DOHH2 (cell line): Measurements from ENCODE around the gene HPSE.

Experiments used
- H3F3A ChIP-seq: fragments of 200-600 bp; sonication (generic), shearing (Covaris generic); 2 replicates; pipeline ENCODE4 v1.6.0; 2016; ENCODE audit warnings: antibody characterized with exemption, mild to moderate bottlenecking; ENCODE audit not compliant: control insufficient read depth, insufficient read depth
- H3K27ac ChIP-seq: fragments of 200-600 bp; sonication (generic); 2 replicates; pipeline ENCODE4 v1.5.1; 2014; ENCODE audit warnings: low read depth, mild to moderate bottlenecking, low read length, moderate library complexity
- H3K27me3 ChIP-seq: fragments of 200-600 bp; sonication (generic); 2 replicates; pipeline ENCODE4 v1.6.1; 2014; ENCODE audit warnings: mild to moderate bottlenecking, low read length, mixed read lengths; ENCODE audit not compliant: control insufficient read depth
- H3K36me3 ChIP-seq: fragments of 200-600 bp; sonication (generic); 2 replicates; pipeline ENCODE4 v1.6.1; 2014; ENCODE audit warnings: mild to moderate bottlenecking, low read length, moderate library complexity, mixed read lengths; ENCODE audit not compliant: control insufficient read depth
- H3K4me1 ChIP-seq: fragments of 200-600 bp; sonication (generic); 2 replicates; pipeline ENCODE4 v1.6.1; 2014; ENCODE audit warnings: mild to moderate bottlenecking, low read length, mixed read lengths; ENCODE audit not compliant: control insufficient read depth
- H3K4me2 ChIP-seq: fragments of 200-600 bp; sonication (generic); 2 replicates; pipeline ENCODE4 v1.6.0; 2014; ENCODE audit warnings: mild to moderate bottlenecking, low read length, moderate library complexity
- H3K4me3 ChIP-seq: fragments of 200-600 bp; sonication (generic); 2 replicates; pipeline ENCODE4 v1.5.1; 2014; ENCODE audit warnings: mild to moderate bottlenecking, low read length, mixed read lengths
- H3K79me2 ChIP-seq: fragments of 200-600 bp; sonication (generic); 2 replicates; pipeline ENCODE4 v1.6.1; 2014; ENCODE audit warnings: mild to moderate bottlenecking, low read length, mixed read lengths; ENCODE audit not compliant: control insufficient read depth
- H3K9me2 ChIP-seq: fragments of 200-600 bp; sonication (generic); replicated peaks from 2 replicates; pipeline ENCODE4 v1.6.1; 2014; ENCODE audit warnings: mild to moderate bottlenecking, low read length, mixed read lengths; ENCODE audit not compliant: control insufficient read depth
- H3K9me3 ChIP-seq: fragments of 200-600 bp; sonication (generic); 2 replicates; pipeline ENCODE4 v1.6.1; 2014; ENCODE audit warnings: antibody characterized with exemption, low read length, mixed read lengths; ENCODE audit not compliant: control insufficient read depth, insufficient read depth
- H4K20me1 ChIP-seq: fragments of 200-600 bp; sonication (generic); 2 replicates; pipeline ENCODE4 v1.6.0; 2014; ENCODE audit warnings: low read depth, mild to moderate bottlenecking, antibody characterized with exemption, low read length, moderate library complexity; ENCODE audit not compliant: control insufficient read depth, insufficient read depth
- EZH2phosphoT487 ChIP-seq: fragments of 200-600 bp; sonication (generic); IDR thresholded peaks from 2 replicates; pipeline ENCODE4 v1.6.1; 2017; ENCODE audit warnings: borderline replicate concordance, mild to moderate bottlenecking, antibody characterized with exemption, low read length, moderate library complexity, mixed read lengths
- TF ChIP-seq, protein P1 (sequence below): fragments of 200-600 bp; sonication (generic); IDR thresholded peaks from one replicate; pipeline ENCODE4 v1.5.1; 2014; ENCODE audit warnings: antibody characterized with exemption, mild to moderate bottlenecking, low read depth, low read length; ENCODE audit not compliant: poor library complexity, severe bottlenecking

HPSE gene

DNA sequence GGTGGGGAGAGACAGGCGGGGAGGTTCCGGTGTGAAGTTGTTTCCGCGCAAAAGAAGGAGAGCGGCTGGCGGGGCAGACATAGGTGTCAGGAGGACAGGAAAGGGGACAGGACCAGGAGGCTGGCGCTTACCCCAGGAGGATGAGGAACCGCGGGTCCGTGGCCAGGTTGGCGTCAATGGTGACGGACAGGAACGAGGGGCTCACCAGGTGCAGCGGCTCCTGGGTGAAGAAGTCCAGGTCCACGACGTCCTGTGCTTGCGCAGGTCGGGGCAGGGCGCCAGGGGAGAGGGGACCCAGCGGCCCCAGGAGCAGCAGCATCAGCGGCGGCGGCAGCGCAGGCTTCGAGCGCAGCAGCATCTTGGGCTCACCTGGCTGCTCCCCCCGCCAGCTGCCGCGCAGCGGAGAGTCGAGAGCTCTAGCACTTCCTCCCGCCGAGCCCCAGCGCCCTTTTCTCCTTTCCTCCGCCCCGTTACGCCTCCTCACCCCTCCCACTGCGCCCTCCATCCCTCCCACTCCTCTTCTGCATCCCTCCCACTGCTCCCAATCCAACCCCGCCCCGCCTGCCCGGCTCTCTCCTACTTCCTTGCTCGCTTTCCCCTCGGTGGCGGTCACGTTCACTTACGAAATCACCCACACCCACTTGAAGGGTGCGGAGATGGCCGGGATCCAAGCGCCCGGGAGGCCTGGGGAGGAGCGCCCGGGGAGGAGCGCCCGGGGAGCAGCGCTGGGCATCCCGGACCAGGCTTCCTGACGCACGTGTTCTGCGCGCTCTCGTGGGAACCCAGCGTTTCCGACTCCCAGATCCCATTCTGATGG lies at the start of gene HPSE:
HPSE (minus strand) TSS at position 424 of the 817 bp plus-strand sequence; CDS start at position 358, 66 bp downstream.
- Histone ChIP-seq H3K27me3 (peaks cover 24% of the 10 kb centered on the region), H3K4me3 (peak within 1 kb of the TSS; percentile 75), H3K27ac (no peak within 1 kb of the TSS), H3K4me2 (peak within 1 kb of the TSS; percentile 74), H3K9me3 (no peaks in the 10 kb centered on the region), H4K20me1 (no peaks in the 10 kb centered on the region), H3K79me2 (no peaks in the 10 kb centered on the region), H3K36me3 (no peaks in the 10 kb centered on the region), H3K4me1 (peaks cover 20% of the 10 kb centered on the region), H3F3A (no peaks in the 10 kb centered on the region; the same call in 1 of the 2 replicates), H3K9me2 (no peaks in the 10 kb centered on the region)
- TF ChIP-seq, protein P1, sequence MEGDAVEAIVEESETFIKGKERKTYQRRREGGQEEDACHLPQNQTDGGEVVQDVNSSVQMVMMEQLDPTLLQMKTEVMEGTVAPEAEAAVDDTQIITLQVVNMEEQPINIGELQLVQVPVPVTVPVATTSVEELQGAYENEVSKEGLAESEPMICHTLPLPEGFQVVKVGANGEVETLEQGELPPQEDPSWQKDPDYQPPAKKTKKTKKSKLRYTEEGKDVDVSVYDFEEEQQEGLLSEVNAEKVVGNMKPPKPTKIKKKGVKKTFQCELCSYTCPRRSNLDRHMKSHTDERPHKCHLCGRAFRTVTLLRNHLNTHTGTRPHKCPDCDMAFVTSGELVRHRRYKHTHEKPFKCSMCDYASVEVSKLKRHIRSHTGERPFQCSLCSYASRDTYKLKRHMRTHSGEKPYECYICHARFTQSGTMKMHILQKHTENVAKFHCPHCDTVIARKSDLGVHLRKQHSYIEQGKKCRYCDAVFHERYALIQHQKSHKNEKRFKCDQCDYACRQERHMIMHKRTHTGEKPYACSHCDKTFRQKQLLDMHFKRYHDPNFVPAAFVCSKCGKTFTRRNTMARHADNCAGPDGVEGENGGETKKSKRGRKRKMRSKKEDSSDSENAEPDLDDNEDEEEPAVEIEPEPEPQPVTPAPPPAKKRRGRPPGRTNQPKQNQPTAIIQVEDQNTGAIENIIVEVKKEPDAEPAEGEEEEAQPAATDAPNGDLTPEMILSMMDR: no peak
- no peak for TF ChIP-seq EZH2phosphoT487

DNA sequence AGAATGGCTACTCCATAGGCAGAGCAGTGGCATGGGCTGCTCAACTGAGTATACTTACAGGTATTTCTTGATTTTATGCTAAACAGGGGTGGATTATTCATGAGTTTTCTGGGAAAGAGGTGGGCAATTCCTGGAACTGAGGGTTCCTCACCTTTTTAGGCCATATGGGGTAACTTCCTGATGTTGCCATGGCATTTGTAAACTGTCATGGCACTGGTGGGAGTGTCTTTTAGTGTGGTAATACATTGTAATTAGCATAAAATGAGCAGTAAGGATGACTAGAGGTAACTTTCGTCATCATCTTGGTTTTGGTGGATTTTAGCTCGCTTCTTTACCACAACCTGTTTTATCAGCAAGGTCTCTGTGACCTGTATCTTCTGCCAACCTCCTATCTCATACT lies 48.2 kb upstream of the HPSE start:
- no peaks in the 10 kb centered on the region for H4K20me1 ChIP-seq
- no peak for TF ChIP-seq EZH2phosphoT487
- TF ChIP-seq, protein P1: no peak
- H3K36me3 ChIP-seq: no peaks in the 10 kb centered on the region
- H3K4me3 ChIP-seq: no peak overlapping the region
- no peak overlapping the region for H3K27ac ChIP-seq
- no peaks in the 10 kb centered on the region for H3K79me2 ChIP-seq
- H3K27me3 ChIP-seq: no peaks in the 10 kb centered on the region
- no peaks in the 10 kb centered on the region for H3K4me1 ChIP-seq
- H3K9me2 ChIP-seq: no peaks in the 10 kb centered on the region
- peaks cover 13% of the 10 kb centered on the region for H3K9me3 ChIP-seq
- no peak overlapping the region for H3K4me2 ChIP-seq
- no peaks in the 10 kb centered on the region for H3F3A ChIP-seq

DNA sequence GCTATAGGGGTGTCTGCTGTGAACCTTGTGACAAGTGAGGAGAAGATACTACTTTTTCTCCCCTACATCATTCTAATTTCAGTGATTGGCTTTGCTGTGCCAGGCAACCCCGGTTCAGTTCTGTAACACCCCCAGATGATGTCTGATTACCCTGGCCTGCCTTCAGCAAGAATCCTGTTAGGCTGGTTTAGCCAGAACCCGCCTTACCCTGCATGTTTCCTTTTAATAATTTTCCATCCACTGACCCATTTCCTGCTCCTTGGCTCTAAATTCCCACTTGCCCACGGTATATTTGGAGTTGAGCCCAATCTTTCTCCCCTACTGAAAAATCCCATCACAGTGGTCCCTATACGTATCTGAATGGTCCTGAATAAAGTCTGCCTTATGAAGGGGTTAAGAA lies 46.5 kb upstream of the HPSE start:
- no peaks in the 10 kb centered on the region for H3K79me2 ChIP-seq
- no peaks in the 10 kb centered on the region for H4K20me1 ChIP-seq
- no peak overlapping the region for H3K4me2 ChIP-seq
- H3K9me3 ChIP-seq: peaks cover 19% of the 10 kb centered on the region
- no peaks in the 10 kb centered on the region for H3K9me2 ChIP-seq
- no peaks in the 10 kb centered on the region for H3K36me3 ChIP-seq
- no peak overlapping the region for H3K4me3 ChIP-seq
- no peak overlapping the region for H3K27ac ChIP-seq
- H3K4me1 ChIP-seq: no peaks in the 10 kb centered on the region
- no peaks in the 10 kb centered on the region for H3F3A ChIP-seq
- H3K27me3 ChIP-seq: no peaks in the 10 kb centered on the region
- TF ChIP-seq EZH2phosphoT487: no peak
- TF ChIP-seq, protein P1: no peak
